ENCODE data around the gene OSBPL9. TPM values are rescaled to one million over a fixed set of nuclear protein-coding genes. Genes with fewer than 3 reads are reported as not detected.

The OSBPL9 gene
- total and polyA plus RNA-seq, 2 experiments from 2014 or later, result 71.0 to 288 TPM

GRCh38 chr1:51629918-51630317 lies 13.0 kb downstream of the OSBPL9 start:
- H3K9me3 ChIP-seq (ENCODE audit: low read depth), result no peaks in the 10 kb centered on the region
- no peaks in the 10 kb centered on the region for H3K4me1 ChIP-seq (ENCODE audit: insufficient read depth)
- H3K27me3 ChIP-seq, result no peaks in the 10 kb centered on the region
- H2AFZ ChIP-seq, result no peak overlapping the region
- no peak for DNase-seq (ENCODE audit: low spot score)
- no peaks in the 10 kb centered on the region for H3K9me2 ChIP-seq (replicated peaks; ENCODE audit: insufficient read depth)
- no peaks in the 10 kb centered on the region for H3K36me3 ChIP-seq (replicated peaks; ENCODE audit: insufficient read depth, low read depth)
- TF ChIP-seq EZH2phosphoT487 (IDR thresholded peaks at IDR 0.05; ENCODE audit: low read depth, severe bottlenecking, unreplicated experiment) (no peak), EZH2 (IDR thresholded peaks at IDR 0.05; ENCODE audit: borderline replicate concordance) (no peak), CTCF (IDR thresholded peaks at IDR 0.05; ENCODE audit: poor library complexity) (no peak)
- H3K4me2 ChIP-seq, result no peak overlapping the region
- peaks cover 94% of the 10 kb centered on the region for H3K79me2 ChIP-seq
- 96% methylated on average over 4 of the region's 4 CpGs for WGBS (ENCODE audit: low lambda C conversion rate, missing lambda C conversion rate)
- no peak overlapping the region for H3K27ac ChIP-seq
- no peak overlapping the region for H3K4me3 ChIP-seq
- H4K20me1 ChIP-seq (ENCODE audit: insufficient read depth, poor library complexity, severe bottlenecking), result peaks cover 5% of the 10 kb centered on the region

- H2AFZ ChIP-seq, result no peak overlapping the region
- H3K27ac ChIP-seq, result no peak overlapping the region
- no peaks in the 10 kb centered on the region for H3K36me3 ChIP-seq (replicated peaks; ENCODE audit: insufficient read depth, low read depth)
- 96% methylated on average over 3 of the region's 3 CpGs for WGBS (ENCODE audit: low lambda C conversion rate, missing lambda C conversion rate)
- H3K9me3 ChIP-seq (ENCODE audit: low read depth), result no peaks in the 10 kb centered on the region
- no peak overlapping the region for H3K4me3 ChIP-seq
- peaks cover 5% of the 10 kb centered on the region for H4K20me1 ChIP-seq (ENCODE audit: insufficient read depth, poor library complexity, severe bottlenecking)
- H3K4me2 ChIP-seq, result no peak overlapping the region
- no peaks in the 10 kb centered on the region for H3K4me1 ChIP-seq (ENCODE audit: insufficient read depth)
- H3K9me2 ChIP-seq (replicated peaks; ENCODE audit: insufficient read depth), result no peaks in the 10 kb centered on the region
- DNase-seq (ENCODE audit: low spot score), result no peak
- H3K27me3 ChIP-seq, result no peaks in the 10 kb centered on the region
- peaks cover 90% of the 10 kb centered on the region for H3K79me2 ChIP-seq
- no peak for TF ChIP-seq EZH2 (IDR thresholded peaks at IDR 0.05; ENCODE audit: borderline replicate concordance)
- TF ChIP-seq EZH2phosphoT487 (IDR thresholded peaks at IDR 0.05; ENCODE audit: low read depth, severe bottlenecking, unreplicated experiment), result no peak
- no peak for TF ChIP-seq CTCF (IDR thresholded peaks at IDR 0.05; ENCODE audit: poor library complexity)
These were observed 13.5 kb downstream of the OSBPL9 start for GRCh38 chr1:51630393-51630792.

GRCh38 chr1:51630922-51631321 lies 14.0 kb downstream of the OSBPL9 start:
- Histone ChIP-seq H3K27ac (no peak overlapping the region), H3K9me3 (ENCODE audit: low read depth) (no peaks in the 10 kb centered on the region), H4K20me1 (ENCODE audit: insufficient read depth, poor library complexity, severe bottlenecking) (peaks cover 5% of the 10 kb centered on the region), H2AFZ (no peak overlapping the region), H3K79me2 (peaks cover 84% of the 10 kb centered on the region), H3K4me3 (no peak overlapping the region), H3K4me2 (no peak overlapping the region), H3K9me2 (replicated peaks; ENCODE audit: insufficient read depth) (no peaks in the 10 kb centered on the region), H3K36me3 (replicated peaks; ENCODE audit: insufficient read depth, low read depth) (no peaks in the 10 kb centered on the region), H3K27me3 (no peaks in the 10 kb centered on the region), H3K4me1 (ENCODE audit: insufficient read depth) (no peaks in the 10 kb centered on the region)
- DNase-seq (ENCODE audit: low spot score), result no peak
- WGBS (ENCODE audit: low lambda C conversion rate, missing lambda C conversion rate), result 96% methylated on average over 3 of the region's 3 CpGs
- TF ChIP-seq EZH2 (IDR thresholded peaks at IDR 0.05; ENCODE audit: borderline replicate concordance) (no peak), EZH2phosphoT487 (IDR thresholded peaks at IDR 0.05; ENCODE audit: low read depth, severe bottlenecking, unreplicated experiment) (no peak), CTCF (IDR thresholded peaks at IDR 0.05; ENCODE audit: poor library complexity) (no peak)

GRCh38 chr1:51631747-51632146 lies 14.9 kb downstream of the OSBPL9 start:
- Histone ChIP-seq H3K27ac (no peak overlapping the region), H3K4me1 (ENCODE audit: insufficient read depth) (no peaks in the 10 kb centered on the region)

More at GRCh38 chr1:51631747-51632146, 14.9 kb downstream of the OSBPL9 start:
- Histone ChIP-seq H2AFZ (no peak overlapping the region), H3K4me3 (no peak overlapping the region), H3K79me2 (peaks cover 81% of the 10 kb centered on the region), H3K9me2 (replicated peaks; ENCODE audit: insufficient read depth) (no peaks in the 10 kb centered on the region), H3K4me2 (no peak overlapping the region), H3K9me3 (ENCODE audit: low read depth) (no peaks in the 10 kb centered on the region), H3K27me3 (no peaks in the 10 kb centered on the region), H4K20me1 (ENCODE audit: insufficient read depth, poor library complexity, severe bottlenecking) (peaks cover 5% of the 10 kb centered on the region), H3K36me3 (replicated peaks; ENCODE audit: insufficient read depth, low read depth) (no peaks in the 10 kb centered on the region)
- no peak for DNase-seq (ENCODE audit: low spot score)
- 89% methylated on average over 1 of the region's 1 CpG for WGBS (ENCODE audit: low lambda C conversion rate, missing lambda C conversion rate)
- no peak for TF ChIP-seq CTCF (IDR thresholded peaks at IDR 0.05; ENCODE audit: poor library complexity)
- TF ChIP-seq EZH2 (IDR thresholded peaks at IDR 0.05; ENCODE audit: borderline replicate concordance), result no peak
- no peak for TF ChIP-seq EZH2phosphoT487 (IDR thresholded peaks at IDR 0.05; ENCODE audit: low read depth, severe bottlenecking, unreplicated experiment)
